ENCODE measurements around the gene TMEM91. TPM values are rescaled to one million over a fixed set of nuclear protein-coding genes. Genes with fewer than 3 reads are reported as not detected.
"Not testable (repeated sequence)": the region's sequence is repeated elsewhere in the genome, so short reads cannot be mapped to it uniquely, and the experiment has no call there.

The TMEM91 gene
- total RNA-seq, 2 donors from 2014 or later, result 4.7 to 6.7 TPM

DNA sequence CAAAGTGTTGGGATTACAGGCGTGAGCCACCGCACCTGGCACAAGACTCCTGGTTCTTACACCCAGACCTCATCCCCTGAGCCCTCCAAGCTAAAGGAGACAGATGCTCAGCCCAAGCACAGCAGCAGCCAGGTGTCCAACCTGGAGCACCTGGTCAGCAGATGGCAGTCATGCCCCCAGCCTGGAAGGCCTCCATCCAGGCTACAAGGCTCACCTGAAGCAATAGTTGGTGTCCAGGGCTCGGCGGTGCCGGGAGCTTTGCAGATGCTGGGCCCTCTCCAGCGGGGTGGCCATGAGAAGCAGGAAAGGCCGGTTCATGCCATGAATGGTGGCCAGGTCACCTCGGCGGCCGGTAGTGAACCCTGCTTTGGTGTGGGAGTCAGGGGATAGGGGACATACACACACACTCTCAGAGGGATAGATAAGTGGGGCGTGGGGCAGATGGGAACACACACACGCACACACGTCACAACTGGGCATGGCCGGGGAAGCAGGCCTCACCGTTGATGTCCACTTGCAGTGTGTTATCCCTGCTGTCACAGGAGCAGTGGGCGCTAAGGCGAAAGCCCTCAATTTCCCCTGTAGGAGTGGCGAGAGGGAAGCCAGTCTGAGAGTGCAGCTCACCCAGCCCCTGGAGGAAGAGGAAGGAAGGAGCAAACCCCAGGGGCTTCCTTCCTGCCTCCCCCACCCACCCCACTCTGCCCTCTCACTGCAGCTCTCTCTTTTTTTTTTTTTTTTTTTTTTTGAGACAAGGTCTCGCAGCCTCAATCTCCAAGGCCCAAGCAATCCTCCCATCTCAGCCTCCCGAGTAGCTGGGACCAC is 34.5 kb upstream of the TMEM91 start:
- Mint-ChIP-seq H3K4me1 (ENCODE audit: low read depth in 2 of 2) (peaks cover 27 to 33% of the 10 kb centered on the region in 2 donors), H3K36me3 (peaks cover 10% of the 10 kb centered on the region), H3K27me3 (no peaks in the 10 kb centered on the region), H3K4me3 (peak overlapping the region; percentile 25), H3K27ac (peak overlapping the region; percentile 61 to 88), H3K9me3 (no peaks in the 10 kb centered on the region)
- ATAC-seq (peak in 1 of 2 donors; percentile 68), DNase-seq (ENCODE audit: low spot score) (no peak)

DNA sequence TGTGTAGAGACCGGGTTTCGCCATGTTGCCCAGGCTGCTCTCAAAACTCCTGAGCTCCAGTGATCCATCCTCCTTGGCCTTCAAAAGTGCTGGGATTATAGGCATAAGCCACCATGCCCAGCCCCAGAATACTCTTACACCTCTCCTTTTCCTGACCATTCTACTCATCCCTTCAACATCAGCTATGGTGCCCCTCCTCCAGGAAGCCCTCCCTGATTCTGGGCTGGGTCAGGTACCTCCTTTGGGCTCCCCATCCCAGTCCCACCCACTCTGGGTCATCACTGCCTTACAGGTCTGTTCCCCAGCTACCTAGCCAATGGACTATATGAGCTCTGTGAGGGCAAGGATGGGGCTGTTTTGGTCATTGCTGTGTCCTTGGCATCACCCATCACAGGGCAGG is 32.2 kb upstream of the TMEM91 start:
- peaks cover 33 to 37% of the 10 kb centered on the region in 2 donors for H3K4me1 Mint-ChIP-seq (ENCODE audit: low read depth in 2 of 2)
- ATAC-seq, result no peak
- no peak overlapping the region for H3K4me3 Mint-ChIP-seq
- no peaks in the 10 kb centered on the region for H3K27me3 Mint-ChIP-seq
- no peaks in the 10 kb centered on the region for H3K9me3 Mint-ChIP-seq
- peak overlapping the region; percentile 61 to 88 for H3K27ac Mint-ChIP-seq
- peaks cover 5% of the 10 kb centered on the region for H3K36me3 Mint-ChIP-seq
- no peak for DNase-seq (ENCODE audit: low spot score)

DNA sequence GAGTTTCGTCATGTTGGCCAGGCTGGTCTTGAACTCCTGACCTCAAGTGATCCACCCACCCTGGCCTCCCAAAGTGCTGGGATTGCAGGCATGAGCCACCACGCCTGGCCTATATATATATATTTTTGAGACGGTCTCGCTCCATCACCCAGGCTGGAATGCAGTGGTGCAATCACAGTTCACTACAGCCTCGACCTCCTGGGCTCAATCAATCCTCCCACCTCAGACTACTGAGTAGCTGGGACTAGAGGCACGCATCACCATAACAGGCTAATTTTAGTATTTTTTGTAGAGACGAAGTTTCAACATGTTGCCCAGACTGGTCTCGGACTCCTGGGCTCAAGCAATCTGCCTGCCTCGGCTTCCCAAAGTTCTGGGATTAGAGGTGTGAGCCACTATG is 29.4 kb upstream of the TMEM91 start:
- H3K27ac Mint-ChIP-seq, result peak overlapping the region in 1 of 2 donors; percentile 66
- not testable (repeated sequence) for H3K9me3 Mint-ChIP-seq; DNase-seq (ENCODE audit: low spot score); H3K27me3 Mint-ChIP-seq; ATAC-seq; H3K36me3 Mint-ChIP-seq; H3K4me3 Mint-ChIP-seq
- peaks cover 47 to 50% of the 10 kb centered on the region in 2 donors for H3K4me1 Mint-ChIP-seq (ENCODE audit: low read depth in 2 of 2)

DNA sequence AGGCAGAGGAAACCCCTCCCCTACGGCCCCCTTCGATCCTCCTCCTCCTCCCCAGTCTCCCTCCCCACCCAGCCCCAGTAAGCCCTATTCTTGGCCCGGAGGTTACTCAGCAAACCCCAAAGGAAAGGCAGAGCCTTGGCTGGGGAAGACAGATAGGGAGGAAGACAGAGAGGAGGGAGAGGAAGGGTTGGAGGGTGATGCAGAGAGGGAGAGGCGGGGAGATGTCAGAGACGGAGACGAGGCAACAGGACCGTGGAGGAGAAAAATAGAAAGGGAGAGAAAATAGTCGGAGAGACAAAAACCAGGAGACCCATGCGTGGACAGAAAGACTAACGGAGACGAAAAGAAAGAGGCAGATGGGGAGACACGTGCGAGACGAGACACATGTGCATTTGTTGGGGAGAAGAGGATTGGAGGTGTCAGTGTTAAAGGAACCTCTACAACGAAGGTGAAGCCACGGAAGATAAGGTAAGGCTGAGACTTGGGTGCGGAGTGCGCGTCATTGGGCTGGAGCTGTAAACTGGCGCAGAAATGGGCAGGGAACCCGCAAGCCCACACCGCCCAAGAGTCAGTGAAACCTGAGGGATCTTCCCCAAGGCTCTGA is 25.5 kb upstream of the TMEM91 start:
- ATAC-seq, result no peak
- peaks cover 46 to 51% of the 10 kb centered on the region in 2 donors for H3K4me1 Mint-ChIP-seq (ENCODE audit: low read depth in 2 of 2)
- peak overlapping the region; percentile 70 to 82 for H3K27ac Mint-ChIP-seq

DNA sequence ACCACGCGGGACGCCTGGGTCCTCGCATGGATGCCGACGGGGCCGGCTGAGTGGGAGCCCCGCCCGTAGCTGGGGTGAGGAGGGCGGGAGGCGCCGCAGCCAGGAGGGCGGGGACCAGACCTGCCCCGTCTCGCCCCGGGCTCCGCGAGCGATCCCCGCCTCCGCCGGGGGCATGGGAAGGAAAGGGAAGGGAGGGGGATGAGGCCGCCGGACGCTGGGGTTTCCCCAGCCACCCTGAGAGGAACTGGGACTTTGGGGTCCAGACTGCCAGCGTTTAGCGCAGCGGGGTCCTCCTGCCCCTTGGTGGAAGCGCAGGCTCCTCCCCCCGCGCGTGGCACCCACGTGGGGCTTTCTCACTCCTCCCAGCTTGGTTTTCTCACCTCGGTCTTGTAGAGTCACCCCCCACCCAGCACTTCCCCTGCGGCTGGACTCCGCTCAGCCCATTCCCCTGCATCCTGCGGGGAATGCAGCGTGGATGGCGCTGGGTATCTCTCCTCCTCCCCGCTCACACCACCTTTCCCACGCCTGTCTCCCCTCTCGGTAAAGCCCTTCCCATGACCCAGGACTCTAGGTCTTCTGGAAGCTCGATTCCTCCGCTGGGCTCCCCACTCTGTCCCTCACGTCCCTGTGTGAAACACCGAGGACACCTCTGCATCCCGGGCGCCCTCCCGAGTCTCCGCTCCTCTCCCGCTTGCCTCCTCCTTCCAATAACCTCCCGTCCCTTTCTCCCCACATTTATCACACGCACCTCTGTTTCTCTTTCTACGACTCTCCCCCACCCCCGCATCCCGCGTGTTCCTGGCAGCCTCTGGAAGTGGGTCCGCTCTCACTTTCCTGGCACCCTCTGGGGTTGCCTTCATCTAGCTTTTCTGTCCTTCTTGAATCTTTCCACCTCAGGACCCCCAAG is 24.7 kb upstream of the TMEM91 start:
- Mint-ChIP-seq H3K4me1 (ENCODE audit: low read depth in 2 of 2) (peaks cover 48 to 56% of the 10 kb centered on the region in 2 donors), H3K4me3 (peak overlapping the region; percentile 96), H3K36me3 (no peaks in the 10 kb centered on the region), H3K27ac (peak overlapping the region; percentile 70 to 82), H3K9me3 (no peaks in the 10 kb centered on the region), H3K27me3 (no peaks in the 10 kb centered on the region)
- ATAC-seq (peak; percentile 77 to 80), DNase-seq (ENCODE audit: low spot score) (peak; percentile 94)

More for the DNA sequence above, 25.5 kb upstream of the TMEM91 start:
- Mint-ChIP-seq H3K4me3 (peak overlapping the region; percentile 96), H3K36me3 (no peaks in the 10 kb centered on the region), H3K9me3 (no peaks in the 10 kb centered on the region), H3K27me3 (no peaks in the 10 kb centered on the region)
- DNase-seq (ENCODE audit: low spot score), result no peak

DNA sequence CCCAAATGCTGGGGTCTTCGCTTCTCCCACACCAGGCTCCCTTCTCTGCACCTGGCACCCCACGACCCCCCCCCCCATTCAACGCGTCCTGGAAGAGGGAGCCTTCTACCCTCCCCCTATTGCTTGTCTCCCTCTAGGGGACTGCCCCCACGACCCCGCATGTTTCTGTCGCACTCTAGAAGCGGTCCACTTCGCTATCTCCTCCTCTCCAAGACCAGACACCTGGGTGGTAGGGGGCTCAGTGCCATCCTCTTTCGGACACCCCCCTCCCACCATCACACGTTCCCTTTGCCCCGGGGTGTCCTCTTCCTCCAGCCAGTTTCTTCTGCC is 24.1 kb upstream of the TMEM91 start:
- Mint-ChIP-seq H3K9me3 (no peaks in the 10 kb centered on the region), H3K27ac (peak overlapping the region; percentile 70 to 82), H3K36me3 (no peaks in the 10 kb centered on the region), H3K4me3 (peak overlapping the region; percentile 96), H3K27me3 (no peaks in the 10 kb centered on the region), H3K4me1 (ENCODE audit: low read depth in 2 of 2) (peaks cover 53 to 62% of the 10 kb centered on the region in 2 donors)
- DNase-seq (ENCODE audit: low spot score) (no peak), ATAC-seq (no peak)

DNA sequence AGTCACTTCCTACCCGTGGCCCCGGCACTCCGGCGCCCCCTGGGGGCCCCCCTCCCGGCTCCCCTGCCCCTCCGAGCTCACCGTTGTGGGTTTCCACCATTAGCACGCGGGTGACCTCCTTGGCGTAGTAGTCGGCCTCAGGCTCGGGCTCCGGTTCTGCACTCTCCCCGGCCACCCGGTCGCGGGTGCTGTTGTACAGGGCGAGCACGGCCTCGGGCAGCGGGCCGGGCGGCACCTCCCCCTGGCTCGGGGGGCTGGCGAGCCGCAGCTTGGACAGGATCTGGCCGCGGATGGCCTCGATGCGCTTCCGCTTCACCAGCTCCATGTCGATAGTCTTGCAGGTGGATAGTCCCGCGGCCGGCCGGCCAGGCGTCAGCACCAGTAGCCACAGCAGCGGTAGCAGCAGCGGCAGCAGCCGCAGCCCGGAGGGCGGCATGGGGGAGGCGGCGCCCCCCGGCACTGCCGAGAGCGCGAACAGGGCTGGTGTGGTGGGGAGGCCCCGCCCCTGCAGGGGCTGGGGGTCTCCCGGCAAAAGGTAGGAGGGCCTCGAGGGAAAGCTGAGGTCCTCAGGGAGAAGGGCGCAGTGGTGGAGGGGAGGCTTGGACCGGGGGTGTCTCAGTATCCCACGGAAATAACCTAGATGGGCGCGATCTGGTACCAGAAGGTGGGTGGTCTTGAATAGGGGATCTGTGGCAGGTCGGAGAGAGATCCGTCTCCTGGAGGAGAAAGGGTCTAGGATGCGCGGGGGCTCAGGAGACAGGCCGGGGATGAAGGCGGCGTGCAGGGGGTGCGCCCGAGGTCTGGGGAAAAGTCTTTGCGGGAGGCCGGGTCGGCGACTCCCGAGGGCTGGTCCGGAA is 23.5 kb upstream of the TMEM91 start:
- H3K4me1 Mint-ChIP-seq (ENCODE audit: low read depth in 2 of 2), result peaks cover 57 to 62% of the 10 kb centered on the region in 2 donors
- peak overlapping the region; percentile 70 to 82 for H3K27ac Mint-ChIP-seq
- H3K9me3 Mint-ChIP-seq, result no peaks in the 10 kb centered on the region
- DNase-seq (ENCODE audit: low spot score) (peak; percentile 88), ATAC-seq (peak; percentile 32 to 33)
- no peaks in the 10 kb centered on the region for H3K36me3 Mint-ChIP-seq
- no peaks in the 10 kb centered on the region for H3K27me3 Mint-ChIP-seq
- H3K4me3 Mint-ChIP-seq, result peak overlapping the region; percentile 96

DNA sequence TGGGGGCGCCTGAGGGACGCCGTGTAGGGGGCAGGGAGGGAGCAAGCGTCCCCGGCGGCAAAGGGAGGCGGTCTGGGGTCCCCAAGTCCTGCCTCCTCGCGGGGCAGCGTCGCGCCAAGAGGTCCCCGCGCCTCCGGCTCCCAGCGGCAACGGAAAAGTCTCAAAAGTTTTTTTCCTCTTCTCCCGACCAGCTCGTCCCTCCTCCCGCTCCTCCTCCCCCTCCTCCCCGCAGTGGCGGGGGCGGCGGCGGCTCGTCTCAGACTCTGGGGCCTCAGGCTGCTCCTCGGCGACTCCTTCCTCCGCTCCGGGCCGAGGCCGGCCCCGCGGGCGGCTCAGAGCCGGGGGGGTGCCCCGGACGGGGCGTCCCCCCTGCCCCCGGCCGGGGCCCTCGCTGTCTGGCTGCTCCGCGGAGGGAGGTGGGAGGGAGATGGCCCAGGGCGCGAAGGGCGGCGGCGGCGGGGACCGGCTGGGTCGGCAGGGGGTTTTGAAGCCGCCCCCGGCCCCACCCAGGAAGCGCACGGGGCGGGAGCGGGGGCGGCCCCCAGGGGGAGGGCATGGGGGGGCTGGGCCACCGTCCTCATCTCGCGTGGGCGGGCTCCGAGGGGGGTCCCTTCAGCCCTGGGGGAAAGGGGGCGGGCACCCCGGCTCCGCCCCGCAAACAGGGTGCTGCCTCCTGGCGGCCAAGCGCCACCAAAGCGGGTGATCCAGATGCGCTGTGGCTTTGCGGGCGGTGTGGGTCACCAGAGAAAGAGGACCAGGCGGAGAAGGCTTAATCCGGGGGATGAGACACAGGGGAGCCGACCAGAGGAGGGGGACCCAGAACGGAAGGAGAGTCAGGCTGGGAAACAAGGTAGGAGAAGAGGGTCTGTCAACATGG is 22.6 kb upstream of the TMEM91 start, which contains the start of gene TGFB1:
Gene TGFB1 (minus strand): TSS at position 457 of the 877 bp plus-strand sequence. CDS start 878 bp downstream, outside the sequence.
- DNase-seq (ENCODE audit: low spot score), result peak; percentile 97
- Mint-ChIP-seq H3K36me3 (no peaks in the 10 kb centered on the region), H3K27ac (peak within 1 kb of the TSS; percentile 70 to 82), H3K4me1 (ENCODE audit: low read depth in 2 of 2) (peaks cover 54 to 58% of the 10 kb centered on the region in 2 donors), H3K4me3 (peak within 1 kb of the TSS; percentile 96), H3K9me3 (no peaks in the 10 kb centered on the region), H3K27me3 (no peaks in the 10 kb centered on the region)
- ATAC-seq, result peak; percentile 80 to 82

DNA sequence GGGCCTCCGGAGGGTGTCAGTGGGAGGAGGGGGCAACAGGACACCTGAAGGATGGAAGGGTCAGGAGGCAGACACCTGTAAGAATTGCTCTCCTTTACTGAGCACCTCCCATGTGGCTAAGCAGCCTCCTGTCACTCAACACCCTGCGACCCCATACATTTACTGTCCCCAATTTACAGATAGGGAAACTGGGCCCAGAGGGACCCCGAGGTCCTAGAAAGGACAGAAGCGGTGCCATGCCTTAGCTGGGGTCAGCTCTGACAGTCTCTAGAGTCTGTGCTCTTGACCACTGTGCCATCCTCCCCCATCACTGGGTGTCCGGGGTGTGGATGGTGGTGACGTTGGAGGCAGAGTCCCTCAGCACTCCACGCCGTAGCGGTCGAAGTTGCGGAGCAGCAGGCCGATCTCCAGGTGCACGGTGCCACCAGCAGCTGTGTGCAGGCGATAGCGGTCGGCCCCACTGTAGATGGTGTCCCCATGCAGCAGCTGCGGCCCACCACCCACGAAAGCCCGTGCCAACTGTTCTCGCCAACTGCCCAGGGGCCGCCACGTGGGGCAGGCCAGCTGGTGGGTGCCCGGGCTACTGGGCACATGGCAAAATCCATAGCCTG is 21.9 kb upstream of the TMEM91 start:
- peak overlapping the region; percentile 12 to 41 for H3K27ac Mint-ChIP-seq
- DNase-seq (ENCODE audit: low spot score) (no peak), ATAC-seq (no peak)
- H3K9me3 Mint-ChIP-seq, result no peaks in the 10 kb centered on the region
- no peaks in the 10 kb centered on the region for H3K27me3 Mint-ChIP-seq
- peaks cover 47 to 50% of the 10 kb centered on the region in 2 donors for H3K4me1 Mint-ChIP-seq (ENCODE audit: low read depth in 2 of 2)
- peak overlapping the region; percentile 96 for H3K4me3 Mint-ChIP-seq
- no peaks in the 10 kb centered on the region for H3K36me3 Mint-ChIP-seq

DNA sequence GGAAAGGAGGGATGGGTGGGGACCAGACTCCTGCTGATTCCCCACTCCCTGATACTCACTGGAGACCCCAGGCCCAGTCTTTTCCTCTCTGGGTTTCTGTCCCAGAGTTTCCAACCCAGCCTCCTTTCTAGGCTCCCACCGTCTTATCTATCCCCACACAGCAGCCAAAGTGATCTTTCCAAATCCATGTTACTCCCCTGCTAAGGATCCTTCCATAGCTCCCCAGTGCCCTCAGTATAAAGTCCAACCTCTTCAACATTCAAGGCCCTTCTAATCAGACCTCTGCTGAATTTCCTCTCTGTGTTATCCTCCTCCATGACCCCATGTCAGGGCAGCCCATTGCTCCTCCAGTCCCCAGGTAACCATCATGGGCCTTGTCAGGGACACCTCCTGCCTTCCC is 21.3 kb upstream of the TMEM91 start:
- no peak for ATAC-seq
- Mint-ChIP-seq H3K4me3 (peak overlapping the region; percentile 64), H3K4me1 (ENCODE audit: low read depth in 2 of 2) (peaks cover 41 to 44% of the 10 kb centered on the region in 2 donors), H3K27ac (peak overlapping the region; percentile 48 to 62), H3K27me3 (no peaks in the 10 kb centered on the region), H3K9me3 (no peaks in the 10 kb centered on the region), H3K36me3 (no peaks in the 10 kb centered on the region)
- DNase-seq (ENCODE audit: low spot score), result no peak

DNA sequence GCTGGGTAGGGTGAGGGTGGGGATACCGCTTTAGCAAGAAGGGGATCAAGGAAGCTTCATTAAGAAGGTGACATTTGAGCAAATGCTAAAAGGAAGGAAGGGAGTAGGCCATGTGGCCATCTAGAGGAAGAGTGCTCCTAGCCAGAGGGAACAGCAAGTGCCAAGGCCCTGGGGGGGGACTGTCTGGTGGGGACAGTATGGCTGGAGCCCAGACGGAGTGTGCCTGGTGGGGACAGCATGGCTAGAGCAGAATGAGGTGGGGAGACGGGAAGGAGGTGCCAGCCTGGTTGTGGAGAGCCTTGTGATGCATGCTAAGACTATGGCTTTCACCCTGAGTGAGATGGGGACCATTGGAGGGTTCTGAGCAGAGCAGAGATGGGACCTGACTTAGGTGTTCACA is 20.5 kb upstream of the TMEM91 start:
- peak overlapping the region; percentile 64 for H3K4me3 Mint-ChIP-seq
- H3K4me1 Mint-ChIP-seq (ENCODE audit: low read depth in 2 of 2), result peaks cover 36 to 41% of the 10 kb centered on the region in 2 donors
- H3K36me3 Mint-ChIP-seq, result no peaks in the 10 kb centered on the region
- H3K27me3 Mint-ChIP-seq, result no peaks in the 10 kb centered on the region
- ATAC-seq (no peak), DNase-seq (ENCODE audit: low spot score) (no peak)
- peak overlapping the region; percentile 48 to 62 for H3K27ac Mint-ChIP-seq
- H3K9me3 Mint-ChIP-seq, result no peaks in the 10 kb centered on the region
